GM21576 (cell line): ENCODE data around the gene SGK1.
"Not testable (repeated sequence)": the region's sequence is repeated elsewhere in the genome, so short reads cannot be mapped to it uniquely, and the experiment has no call there.

Experiments used
- ATAC-seq: cut with Tn5 transposase; IDR thresholded peaks from one replicate; pipeline ENCODE4 v1.9.1; 2021; ENCODE audit warnings: mild to moderate bottlenecking, moderate library complexity; ENCODE audit not compliant: unreplicated experiment

Gene SGK1

GRCh38 chr6:134307870-134308269, 10.0 kb downstream of the SGK1 start:
- ATAC-seq, result no peak

DNA sequence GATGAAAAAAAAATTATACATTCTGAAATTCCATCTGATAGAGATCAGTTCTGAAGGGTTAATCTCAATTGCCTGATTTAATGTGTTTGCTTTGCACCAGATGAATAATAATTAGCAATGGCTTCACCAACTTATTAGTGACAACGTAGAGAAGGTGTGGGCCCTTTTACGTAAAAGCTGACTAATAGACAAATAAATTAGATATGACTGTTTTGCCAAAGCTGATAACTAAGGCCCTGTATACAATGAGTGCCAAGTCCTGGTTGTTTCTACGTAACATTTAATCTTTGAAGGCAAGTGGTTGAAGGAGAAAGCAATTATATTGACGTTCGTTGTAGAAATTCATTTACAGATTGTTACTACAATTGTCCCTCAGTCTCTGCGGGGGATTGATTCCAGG, 10.8 kb downstream of the SGK1 start:
- no peak for ATAC-seq

DNA sequence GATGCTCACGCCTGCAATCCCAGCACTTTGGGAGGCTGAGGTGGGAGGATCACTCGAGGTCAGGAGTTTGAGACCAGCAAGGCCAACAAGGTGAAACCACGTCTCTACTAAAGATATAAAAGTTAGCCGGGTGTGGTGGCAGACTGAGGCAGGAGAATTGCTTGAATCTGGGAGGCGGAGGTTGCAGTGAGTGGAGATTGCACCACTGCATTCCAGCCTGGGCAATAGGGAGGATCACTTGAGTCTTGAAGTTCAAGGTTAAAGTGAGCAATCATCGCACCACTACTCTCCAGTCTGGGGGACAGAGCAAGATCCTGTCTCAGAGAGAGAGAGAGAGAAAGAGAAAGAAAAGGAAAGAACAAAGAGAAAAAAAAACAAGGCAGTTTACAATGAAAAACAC, 13.5 kb downstream of the SGK1 start:
- not testable (repeated sequence) for ATAC-seq

GRCh38 chr6:134303891-134304290, 14.0 kb downstream of the SGK1 start:
- no peak for ATAC-seq

DNA sequence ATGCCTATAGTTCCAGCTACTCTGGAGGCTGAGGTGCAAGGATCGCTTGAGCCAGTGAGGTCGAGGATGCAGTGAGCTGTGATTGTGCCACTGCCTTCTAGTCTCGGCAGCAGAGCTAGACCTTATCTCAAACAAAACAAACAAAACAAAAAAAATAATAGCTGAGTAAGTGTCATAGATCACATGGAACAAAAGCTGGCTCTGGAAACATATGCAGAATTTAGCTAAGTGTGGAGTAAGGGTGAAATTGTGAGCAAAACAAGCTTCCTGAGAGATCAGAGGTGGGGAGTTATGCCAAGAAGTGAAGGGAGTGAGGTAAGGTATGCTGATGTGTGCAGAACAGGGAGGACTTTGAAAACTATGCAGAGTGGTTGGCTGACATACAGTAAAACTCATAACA, 18.7 kb downstream of the SGK1 start:
- no peak for ATAC-seq

- ATAC-seq, result no peak
Measured at GRCh38 chr6:134296762-134297161, 21.1 kb downstream of the SGK1 start.

DNA sequence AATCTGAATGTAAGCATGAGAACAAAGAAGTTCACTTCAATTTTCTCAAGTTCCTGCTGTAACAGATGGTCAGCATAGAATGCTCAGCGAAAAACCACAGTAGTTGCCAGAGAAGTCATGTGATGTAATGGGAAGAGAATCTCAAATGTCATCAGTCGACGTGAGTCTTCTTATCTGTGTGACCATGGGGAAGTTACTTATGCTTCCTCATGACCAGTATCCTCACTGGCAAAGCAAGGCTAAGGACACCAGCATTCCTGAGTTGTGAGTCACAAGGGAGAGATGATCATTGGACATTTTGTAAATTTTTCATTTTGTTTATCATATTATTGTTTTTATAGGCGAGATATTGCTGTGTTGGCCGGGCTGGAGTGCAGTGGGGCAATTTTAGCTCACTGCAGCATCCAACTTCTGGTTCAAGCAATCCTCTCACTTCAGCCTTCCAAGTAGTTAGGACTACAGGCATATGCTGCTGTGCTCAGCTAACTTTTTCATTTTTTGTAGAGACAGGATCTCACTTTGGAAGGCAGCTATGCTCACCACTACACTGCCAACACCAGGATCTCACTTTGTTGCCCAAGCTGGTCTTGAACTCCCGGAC, 21.9 kb downstream of the SGK1 start:
- peak; percentile 83 for ATAC-seq

DNA sequence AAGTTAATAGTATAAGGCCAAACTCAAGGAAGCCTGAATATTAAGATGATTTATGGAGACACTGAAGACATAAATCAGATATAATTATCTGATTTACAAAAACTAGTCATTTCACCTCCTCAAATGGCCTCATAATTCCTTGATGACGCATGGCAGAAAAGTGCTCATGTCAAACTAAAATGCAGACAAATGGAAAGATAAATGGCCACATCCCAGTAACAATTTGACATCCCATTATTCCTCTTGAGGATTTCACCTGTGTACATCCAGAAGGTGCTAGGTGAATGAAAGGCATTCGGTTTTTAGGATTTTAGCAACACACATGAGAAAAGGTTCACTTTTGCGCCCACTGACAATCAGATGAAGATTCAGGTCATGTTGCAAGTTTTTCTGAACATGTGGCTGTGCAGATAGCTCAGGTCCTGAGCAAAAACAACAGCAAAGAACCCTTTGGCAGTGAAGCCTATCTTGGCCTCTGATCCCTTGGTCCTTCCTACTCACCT, 24.2 kb downstream of the SGK1 start:
- no peak for ATAC-seq

- ATAC-seq, result no peak
Measured at GRCh38 chr6:134291156-134291555, 26.8 kb downstream of the SGK1 start.

GRCh38 chr6:134289204-134289575, 28.7 kb downstream of the SGK1 start:
- no peak for ATAC-seq

DNA sequence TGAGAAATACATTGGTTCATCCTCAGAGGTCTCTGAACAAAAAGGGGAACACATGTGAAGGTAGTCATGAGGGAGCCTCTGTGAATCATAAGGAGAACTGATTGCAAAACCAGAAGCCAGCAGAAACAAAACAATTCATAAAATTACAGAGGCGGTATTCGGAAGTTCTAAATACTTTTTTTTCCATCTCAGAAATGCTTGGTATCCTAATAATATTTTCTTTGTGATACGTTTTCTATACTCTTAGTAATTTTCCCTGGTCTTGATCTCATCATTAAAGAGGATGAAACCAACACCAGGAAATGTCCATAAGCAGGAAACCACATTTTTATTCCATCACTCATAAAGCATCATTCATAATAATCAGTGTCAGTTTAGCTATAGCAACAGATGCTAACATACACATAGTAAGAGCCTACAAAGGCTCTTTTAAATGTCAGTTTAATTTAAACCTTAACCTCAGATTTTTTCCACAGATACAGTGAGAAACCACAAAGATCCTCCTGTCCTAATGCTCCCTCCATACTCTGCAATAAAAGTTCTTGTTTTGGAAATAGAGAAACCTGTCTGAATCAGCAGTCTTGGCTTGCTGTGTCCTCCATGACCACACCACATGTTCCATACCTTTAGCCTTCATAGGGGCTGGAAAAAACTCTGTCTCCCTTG, 29.2 kb downstream of the SGK1 start:
- ATAC-seq, result peak; percentile 57

- ATAC-seq, result peak; percentile 43
Measured at GRCh38 chr6:134287859-134288537, 29.9 kb downstream of the SGK1 start.

- ATAC-seq, result no peak
Measured at GRCh38 chr6:134282816-134283215, 35.1 kb downstream of the SGK1 start.

DNA sequence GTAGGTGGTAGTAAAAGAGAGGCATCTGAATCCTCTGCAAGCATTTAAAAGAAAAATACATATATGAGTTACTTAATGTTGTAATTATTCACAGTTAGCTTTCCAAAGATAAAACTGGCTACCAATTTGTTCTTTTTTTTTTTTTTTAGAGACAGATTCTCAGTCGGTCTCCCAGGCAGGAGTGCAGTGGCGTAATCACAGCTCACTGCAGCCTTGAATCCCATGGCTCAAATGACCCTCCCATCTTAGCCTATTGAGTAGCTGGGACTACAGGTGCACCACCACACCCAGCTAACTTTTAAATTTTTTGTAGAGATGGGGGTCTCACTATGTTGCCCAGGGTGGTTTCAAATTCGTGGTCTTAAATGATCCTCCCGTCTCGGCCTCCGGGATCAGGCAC, 36.5 kb downstream of the SGK1 start:
- no peak for ATAC-seq

DNA sequence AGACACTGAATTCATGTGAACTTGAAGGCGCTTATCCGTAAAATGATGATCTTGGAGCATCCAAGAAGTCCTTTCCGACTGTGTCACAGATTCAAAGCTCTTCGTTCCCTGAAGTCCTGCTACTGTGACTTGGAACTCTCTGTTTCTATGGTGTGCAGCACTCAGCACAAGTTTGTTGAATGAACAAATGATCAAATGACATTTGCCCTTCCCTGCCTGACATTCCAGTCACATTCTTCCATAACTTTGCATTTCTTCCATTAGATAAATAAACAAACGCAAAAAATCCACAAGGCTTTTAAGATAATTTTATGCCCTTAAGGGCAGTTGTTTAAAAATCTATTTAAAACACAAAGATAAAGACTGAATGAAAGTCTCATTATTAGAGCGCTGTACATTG, 39.9 kb downstream of the SGK1 start:
- no peak for ATAC-seq

DNA sequence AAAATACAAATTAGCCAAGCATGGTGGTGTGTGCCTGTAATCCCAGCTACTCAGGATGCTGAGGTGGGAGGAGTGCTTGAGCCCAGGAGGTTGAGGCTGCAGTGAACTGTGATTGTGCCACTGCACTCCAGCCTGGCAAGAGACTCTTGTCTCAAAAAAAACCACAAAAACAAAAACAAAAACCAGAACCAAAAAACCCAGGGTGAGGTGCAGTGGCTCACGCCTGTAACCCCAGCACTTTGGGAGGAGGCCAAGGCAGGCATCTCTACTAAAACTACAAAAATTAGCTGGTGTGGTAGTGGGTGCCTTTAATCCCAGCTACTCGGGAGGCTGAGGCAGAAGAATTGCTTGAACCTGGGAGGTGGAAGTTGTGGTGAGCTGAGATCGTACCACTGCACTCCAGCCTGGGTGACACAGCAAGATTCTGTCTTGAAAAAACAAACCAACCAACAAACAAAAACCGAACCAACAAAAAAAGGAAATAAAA, 41.0 kb downstream of the SGK1 start:
- not testable (repeated sequence) for ATAC-seq

DNA sequence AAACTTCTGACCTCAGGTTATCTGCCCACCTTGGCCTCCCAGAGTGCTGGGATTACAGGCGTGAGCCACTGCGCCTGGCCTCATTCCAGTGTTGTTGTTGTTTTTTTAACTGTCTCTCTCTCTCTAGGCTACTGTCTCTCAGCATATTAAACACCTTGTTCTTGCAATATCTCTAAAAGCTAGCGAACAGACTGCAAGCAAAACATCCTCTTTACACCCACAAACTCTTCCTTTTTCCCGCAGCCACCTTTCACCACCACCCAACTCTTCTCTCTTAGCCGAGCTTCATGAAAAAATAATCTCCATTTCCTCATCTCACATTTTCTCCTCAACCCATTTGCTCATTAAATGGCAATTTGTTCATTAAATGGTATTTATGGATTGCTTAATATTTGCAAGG, 45.5 kb downstream of the SGK1 start:
- no peak for ATAC-seq

- ATAC-seq, result no peak
Measured at GRCh38 chr6:134267917-134268361, 50.0 kb downstream of the SGK1 start.

DNA sequence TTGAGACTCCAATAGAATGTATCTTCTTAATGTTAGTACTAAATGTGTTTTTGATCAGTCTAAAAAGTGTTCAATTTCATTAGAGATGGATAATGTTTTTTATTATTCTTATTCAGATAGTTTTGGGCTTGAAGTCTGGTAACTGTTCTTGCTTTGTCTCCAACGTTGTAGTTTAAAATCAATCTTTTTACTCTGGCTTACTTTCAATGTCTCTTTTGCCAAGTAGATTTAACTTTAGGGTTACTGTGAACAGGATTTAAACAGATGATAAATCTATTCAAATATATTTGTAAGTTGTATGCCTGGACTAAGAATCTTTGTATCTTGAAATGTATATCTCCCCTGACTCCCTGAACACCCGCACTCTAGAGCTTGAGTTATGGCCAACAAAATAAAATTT, 51.1 kb downstream of the SGK1 start:
- no peak for ATAC-seq

DNA sequence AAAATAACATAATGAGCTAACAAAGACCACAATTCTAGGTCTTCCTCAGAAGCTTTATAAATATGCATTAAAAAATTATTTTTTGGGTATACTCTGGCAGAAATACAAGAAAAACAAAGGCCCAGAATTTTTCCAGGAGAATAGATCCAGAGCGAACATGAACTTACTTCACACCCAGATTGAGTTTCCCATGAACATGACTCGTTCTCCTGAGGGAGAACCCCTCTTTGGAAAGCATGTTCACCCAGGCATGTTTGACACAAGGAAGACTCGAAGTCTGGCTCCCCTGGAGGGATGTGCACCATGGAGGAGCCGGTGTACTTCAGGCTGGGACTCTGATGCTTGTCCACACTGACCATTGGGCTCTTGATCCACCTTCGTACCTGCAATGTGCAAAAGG, 56.1 kb downstream of the SGK1 start:
- ATAC-seq, result no peak

DNA sequence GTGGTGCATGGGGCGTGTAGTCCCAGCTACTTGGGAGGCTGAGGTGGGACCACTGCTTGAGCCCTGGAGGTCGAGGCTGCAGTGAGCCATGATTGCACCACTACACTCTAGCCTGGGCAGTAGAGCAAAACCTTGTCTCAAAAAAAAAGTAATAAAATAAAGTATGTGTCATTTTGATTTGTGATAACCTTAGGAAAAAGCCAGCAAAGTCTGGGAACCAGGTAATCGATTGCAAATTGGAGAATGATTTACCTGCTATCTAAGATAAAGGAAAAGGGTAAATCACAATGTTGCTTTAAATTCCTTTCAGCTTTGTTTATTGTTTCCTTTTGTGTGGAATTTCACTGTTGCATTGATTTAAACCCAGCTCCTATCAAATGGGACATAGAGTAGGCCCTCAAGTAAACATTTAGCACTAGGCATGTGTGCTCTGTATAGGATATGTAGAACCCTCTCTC, 59.0 kb downstream of the SGK1 start:
- ATAC-seq, result no peak

GRCh38 chr6:134257516-134257915, 60.4 kb downstream of the SGK1 start:
- ATAC-seq, result no peak
